ENCODE results near the gene KRT1.

The KRT1 gene

DNA sequence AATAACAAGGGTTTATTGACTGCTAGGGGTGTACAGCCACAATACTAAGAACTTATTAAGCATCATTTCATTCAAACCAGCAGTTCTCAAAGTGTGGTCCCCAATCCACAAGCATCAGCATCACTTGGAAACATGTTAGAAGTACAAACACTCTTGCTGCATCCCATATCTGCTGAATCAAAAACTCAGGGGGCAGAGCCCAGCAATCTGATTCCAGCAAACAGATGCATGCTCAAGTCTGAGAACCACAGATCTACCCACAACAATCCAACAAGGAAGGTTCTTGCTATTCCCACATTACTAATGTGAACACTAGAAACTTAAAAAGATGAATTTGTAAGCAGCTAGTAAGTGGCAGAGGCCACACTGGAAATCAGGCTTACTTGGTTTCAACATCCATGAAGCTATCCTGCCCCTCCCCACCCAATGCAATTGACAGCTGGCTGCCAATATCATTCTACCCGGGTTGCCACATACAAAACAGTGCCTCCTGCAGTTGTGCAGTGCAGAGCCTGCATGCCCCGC is 16.9 kb upstream of the KRT1 start:
- no peak for DNase-seq

DNA sequence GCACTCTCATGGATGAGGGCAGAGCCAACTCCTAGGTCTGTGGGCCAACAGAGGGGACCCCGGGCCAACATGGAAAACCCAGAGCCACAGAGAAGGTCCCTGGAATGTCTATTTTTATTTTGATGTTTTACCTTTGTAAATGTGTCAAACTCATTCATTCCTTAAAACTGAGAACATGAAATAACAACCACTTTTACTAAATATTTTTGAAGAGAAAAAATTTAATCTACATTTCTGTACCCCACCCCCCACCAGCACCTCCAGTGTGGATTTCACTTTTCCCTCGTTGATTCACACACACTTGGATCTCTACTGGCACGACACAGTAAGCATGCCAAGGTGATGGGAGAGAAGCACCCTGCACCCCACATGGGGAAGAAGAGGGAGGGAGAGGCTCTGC is 16.4 kb upstream of the KRT1 start:
- no peak for DNase-seq

DNA sequence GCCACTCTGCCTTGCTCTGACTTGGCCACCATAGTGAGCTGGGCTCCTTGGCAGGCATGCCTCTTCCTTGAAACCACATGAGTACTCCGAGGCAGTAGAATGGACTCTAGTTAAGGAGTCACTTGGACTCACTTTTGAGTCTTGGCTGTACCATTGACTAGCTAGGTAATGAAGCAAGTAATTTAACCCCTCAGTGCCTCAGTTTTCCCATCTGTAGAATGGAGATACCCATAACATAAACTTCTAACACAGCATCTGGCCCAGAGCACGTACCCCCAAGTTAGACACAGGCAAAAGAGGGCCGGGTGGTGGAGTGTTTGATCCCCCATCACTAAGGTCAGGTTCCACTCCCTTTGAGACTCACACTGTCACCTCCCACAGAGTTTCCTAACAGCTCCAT is 14.8 kb upstream of the KRT1 start:
- DNase-seq, result no peak

DNA sequence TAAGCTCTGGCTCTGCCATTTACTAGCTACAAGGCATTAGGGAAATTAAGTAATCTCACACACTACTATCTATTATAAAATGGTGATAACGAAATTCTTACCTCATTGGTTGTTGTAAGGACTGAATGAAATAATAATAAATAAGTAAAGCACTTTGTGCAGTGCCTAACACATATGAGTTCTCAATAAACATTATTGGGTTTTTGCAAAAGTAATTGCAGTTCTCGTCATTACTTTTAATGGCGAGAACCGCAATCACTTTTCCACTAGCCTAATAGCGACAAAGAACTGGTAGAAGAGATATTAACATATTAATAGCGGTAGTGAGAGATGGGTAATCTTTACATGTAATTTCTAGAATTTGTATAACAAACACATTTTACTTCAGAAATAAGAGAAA is 13.9 kb upstream of the KRT1 start:
- no peak for DNase-seq

DNA sequence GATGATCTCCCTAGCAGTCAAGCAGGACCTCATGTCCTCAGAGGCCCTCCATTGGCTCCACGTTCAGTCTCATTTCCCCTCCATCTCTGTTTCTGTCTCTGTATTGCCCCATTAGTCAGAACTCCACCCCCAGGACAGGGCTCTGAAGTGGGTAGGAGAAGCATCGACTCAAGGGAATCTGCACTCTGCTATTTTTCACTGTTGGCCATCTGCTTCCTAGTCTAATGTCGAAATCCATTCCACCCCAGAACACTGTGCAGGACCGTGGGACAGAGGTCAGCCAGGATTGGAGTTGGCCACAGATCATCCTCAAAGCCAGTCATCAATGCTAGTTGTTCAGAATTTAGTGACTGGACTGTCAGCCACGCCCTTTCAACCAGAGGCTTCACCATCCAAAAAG is 13.1 kb upstream of the KRT1 start:
- DNase-seq, result no peak

DNA sequence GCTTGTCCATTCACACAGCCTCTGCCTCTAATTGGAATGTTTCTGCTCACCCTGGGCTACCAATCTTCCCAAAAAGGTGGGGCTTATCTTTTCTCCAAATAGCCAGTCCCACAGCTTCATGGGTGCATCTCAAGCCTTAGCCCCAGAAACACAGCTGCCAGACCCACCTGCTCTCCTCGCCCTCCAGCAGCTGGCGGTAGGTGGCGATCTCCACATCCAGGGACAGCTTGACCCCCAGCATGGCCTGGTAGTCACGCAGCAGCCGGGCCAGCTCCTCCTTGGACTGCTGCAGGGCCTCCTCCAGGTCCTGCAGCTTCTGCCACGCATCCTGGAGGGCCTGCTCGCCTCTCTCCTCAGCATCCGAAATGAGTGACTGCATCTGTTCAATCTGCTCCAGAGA is 12.0 kb upstream of the KRT1 start:
- DNase-seq, result no peak

DNA sequence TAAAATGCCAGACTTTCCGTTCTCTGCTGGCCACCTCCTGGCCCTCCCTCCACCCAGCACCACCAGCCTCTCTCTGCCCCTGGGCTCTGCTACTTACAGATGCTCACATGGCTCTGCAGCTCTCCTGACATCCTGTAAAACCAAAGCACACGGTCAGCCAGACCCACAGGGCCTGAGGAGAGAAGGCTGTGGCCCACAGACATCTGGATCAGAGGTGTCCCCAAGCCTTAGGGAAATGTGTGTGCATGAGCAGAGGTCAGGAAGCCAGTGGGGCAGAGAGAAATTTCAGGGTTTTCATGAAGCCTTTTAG is 11.6 kb upstream of the KRT1 start:
- DNase-seq, result no peak

DNA sequence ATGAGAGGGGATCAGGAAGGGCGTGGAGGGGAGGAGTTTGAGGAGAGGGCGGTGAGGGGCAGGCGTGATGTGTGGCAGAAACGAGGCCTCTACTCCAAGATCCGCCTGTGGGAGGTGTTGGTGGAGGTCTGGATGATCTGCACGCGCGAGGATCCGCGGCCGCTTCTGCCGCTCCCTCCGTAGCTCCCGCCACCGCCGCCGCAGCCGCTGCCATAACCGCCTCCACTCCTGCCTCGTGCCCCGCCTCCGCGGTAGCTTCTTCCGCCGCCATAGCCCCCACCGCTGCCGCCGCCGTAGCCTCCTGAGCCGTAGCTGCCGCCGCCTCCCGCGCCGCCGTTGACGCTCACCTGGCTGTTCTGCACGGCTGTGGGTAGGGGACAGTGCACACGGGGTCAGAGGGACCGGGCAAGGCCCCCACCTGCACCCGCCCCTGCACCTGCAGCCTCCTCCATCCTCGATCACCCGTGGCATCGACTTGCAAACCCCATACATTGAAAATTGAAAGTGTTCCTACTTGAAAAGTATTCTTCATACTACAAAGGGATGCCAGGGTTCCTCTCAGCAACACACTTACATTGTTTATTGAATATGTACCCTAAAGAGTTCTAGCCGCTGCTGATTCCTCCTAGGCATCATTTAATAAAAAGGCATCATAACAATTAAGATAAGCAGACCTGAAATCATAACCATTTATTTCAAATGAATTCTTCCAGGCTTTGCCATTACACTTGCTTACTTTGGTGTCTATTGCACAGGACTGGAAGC is 11.1 kb upstream of the KRT1 start:
- peak; percentile 67 for DNase-seq

DNA sequence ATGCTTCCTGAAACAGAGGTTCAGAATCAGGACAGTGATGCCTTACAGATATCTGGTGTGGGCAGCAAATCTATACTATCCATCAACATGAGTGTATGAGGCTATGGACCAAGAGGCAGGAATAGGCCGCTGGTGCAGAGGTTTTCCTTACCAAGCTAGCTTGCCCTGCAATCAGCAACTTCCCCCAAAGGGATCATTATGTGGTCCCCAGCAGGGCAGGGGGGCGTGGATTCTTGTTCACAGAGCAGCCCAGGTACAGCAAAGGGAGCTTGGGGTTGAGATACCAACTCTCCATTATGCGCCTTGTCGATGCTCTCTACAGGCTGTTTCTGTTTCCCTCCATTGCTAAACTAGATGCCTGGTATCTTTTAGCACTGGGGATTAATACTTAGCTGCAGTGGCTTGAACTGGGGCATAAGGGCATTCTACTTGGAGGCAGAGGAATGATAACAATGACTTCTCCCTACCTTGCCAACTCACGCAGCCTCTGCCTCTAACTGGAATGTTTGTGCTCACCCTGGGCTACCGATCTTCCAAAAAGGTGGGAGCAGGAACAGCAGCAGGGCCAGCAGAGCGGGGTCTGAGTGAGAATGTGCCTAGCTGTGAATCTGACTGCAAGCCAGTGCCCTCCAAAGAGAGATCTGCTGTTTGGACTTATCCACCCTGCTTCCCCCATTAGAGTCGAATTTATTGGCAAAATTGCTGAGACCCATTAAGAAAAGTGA is 10.3 kb upstream of the KRT1 start:
- no peak for DNase-seq

DNA sequence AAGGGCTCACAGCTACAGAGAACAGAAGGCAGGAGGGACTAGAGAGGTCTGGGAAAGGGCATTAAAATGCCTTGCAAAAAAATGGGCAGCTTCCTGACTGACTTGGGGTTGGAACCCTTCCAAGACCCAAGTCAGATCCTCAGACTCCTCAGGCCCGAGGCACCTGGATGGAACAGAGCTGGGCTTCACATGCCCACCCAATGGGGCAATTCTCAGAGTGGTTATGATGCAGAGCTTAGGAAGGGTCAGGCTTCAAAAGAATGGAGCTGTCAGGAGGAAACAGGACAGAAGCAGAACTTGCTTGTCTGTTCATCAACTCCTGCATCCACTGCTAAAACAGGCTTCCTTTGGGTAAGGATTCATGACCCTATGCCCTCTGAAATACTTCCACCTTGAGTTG is 9.7 kb upstream of the KRT1 start:
- DNase-seq, result no peak

DNA sequence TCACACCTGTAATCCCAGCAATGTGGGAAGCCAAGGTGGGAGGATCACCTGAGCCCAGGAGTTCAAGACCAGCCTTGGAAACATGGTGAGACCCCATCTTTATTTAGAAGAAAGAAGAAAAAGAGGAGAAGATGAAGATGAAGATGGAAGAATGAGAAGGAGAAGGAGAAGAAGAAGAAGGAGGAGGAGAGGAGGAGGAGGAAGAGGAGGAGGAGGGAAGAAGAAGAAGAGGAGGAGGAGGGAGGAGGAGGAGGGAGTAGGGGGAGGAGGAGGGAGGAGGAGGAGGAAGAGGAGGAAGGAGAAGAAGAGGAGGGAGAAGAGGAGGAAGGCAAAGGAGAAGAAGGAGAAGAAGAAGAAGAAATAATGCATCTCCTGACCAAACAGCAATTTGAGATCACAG is 9.0 kb upstream of the KRT1 start:
- DNase-seq, result no peak

DNA sequence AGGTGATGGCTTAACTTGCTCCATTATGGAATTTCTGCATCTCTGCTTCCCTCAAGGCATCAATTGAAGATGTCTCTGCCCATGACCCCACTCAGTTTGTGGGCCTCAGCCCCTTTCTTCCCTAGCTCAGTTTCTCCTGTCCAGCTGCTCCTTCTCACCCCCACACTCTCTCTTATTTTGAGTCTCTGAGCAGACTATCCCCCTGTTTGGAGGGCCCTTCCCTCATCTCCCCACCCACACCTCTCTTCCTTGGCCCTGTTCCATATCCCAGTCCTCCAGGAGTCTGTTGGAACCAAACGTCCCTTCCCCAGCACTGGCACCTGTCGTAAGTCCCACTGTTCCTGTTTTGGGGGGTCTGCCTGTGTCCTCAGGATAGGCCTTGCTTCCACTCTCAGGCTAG is 8.3 kb upstream of the KRT1 start:
- DNase-seq, result no peak

DNA sequence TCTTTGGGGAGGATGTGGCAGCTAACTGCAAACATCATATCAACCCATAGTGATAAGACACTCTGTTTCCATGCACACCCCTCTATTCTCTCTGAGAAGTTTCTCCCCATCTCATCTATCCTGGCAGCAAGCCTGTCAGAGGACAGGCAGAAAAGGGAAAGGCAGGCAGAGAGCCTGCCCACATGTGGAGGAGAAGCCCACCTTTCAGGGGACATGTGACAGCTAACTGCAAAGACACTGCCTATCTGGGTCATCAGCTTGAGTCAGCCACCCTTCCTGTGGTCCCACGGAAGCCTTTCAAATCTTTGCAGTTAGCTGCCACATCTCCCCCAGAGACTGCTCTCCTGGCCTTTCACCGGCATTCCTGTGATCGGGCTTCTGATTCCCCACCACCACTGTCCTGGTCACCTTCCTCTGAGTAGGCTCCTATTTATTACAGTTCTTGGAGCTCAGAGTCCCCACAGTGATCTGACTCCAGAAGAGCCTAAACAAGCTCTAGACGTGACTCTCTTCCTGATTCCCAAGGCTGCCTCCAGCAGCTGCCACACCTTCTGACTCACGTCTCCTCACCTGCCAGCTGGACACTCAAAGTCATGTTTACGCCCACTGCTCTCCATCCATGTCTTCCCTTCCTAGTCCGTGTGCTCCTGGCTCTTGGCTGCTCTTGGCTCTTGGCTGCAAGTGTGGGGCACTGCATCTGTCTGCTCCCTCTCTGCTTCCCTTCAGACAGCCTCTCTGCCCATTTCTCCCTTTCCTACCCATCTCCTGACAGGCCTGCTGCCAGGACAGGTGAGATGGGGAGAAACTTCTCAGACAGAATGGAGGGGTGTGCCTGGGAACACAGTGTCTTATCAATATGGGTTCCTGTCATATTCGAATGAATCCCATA is 7.5 kb upstream of the KRT1 start:
- DNase-seq, result no peak

DNA sequence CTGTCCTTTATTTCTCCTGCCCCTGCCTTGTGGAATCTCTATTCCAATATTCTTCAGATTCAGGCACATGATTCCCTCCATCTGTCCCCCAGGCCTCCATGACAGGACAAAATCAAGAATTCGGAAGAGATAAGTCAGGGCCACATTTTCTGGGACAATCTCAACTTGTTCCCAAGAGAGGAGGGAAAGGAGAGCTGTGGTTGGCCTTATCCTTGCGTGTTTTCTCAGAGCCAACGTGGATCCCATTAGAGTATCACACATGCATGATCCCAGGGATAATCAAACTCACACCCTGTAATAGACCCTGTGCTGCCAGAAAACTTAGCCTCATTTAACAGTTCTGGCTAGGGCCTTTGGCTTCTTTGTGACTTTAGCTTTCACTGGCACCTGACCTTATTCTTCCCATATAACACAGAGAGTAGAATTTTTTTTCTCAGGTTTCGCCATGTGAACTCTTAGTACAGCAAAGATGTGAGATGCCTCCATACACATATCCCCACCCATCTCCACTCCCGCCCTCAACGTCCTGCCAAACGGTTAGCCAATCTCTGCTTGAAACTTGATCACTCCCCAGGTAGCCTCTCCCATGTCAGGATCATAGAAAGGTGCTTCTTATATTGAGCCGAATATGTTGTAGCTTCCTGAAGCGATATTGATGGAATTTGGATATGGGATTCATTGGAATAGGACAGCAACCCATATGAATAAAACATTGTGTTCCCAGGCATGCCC is 6.7 kb upstream of the KRT1 start:
- no peak for DNase-seq

DNA sequence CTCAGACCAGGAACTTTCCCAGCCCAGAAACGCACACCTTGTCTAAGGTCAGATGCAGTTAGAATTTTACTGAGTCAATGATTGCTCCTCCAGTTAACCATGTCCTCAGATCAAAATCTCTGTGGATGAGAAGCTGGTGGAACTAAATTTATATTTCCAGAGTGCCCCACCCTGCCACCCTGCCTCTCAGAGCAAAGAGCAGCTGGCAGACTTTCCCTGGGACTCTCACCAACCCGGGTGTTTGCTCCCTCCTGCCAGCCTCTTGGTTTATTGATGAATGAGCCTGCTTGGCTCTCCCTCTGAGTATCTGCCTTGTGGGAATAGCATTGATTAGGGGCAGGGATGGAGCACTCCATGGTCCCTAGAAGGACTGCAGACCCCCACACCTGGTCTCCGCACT is 5.9 kb upstream of the KRT1 start:
- no peak for DNase-seq

DNA sequence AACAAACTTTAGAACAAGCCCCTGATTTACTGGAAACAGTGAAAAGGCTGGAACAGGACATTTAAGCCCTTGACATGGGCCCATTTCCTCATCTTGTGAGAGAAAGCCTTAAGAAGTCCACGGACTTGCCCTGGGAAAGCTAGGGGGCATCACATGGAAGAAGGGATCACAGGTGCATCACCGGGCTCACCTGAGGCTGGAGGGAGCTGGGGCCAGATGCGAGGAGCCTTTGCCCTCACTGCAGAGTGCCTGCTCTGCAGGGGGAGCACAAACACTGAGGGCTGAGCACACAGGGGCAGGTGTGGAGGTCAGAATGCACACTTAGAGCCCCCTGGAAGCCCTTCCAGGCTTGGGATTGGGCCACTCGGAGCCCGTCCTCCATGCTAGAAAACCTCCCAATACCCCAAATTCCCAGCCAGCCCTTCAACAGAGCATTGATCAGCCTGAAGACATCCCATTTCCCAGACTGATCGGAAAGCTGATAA is 5.2 kb upstream of the KRT1 start:
- DNase-seq, result no peak

DNA sequence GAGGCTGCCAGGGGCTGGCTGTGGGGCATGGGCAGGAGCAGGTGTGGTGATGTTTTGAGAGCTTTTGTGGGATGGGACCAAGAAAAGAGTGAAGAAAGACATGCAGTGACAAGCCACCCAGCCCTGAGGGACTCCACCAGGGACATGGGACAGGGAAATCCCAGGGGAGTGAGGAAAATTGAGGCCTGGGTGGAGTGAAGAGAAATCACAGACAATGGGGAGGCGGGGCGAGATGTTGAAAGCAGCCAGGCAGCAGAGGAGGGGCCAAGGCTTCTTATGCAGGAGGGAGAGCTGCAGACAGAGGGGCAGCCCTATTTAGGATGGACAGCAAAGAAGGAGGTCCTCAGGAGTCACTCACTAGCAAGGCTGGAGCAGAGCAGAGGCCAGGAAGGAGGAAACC is 4.2 kb upstream of the KRT1 start:
- no peak for DNase-seq

DNA sequence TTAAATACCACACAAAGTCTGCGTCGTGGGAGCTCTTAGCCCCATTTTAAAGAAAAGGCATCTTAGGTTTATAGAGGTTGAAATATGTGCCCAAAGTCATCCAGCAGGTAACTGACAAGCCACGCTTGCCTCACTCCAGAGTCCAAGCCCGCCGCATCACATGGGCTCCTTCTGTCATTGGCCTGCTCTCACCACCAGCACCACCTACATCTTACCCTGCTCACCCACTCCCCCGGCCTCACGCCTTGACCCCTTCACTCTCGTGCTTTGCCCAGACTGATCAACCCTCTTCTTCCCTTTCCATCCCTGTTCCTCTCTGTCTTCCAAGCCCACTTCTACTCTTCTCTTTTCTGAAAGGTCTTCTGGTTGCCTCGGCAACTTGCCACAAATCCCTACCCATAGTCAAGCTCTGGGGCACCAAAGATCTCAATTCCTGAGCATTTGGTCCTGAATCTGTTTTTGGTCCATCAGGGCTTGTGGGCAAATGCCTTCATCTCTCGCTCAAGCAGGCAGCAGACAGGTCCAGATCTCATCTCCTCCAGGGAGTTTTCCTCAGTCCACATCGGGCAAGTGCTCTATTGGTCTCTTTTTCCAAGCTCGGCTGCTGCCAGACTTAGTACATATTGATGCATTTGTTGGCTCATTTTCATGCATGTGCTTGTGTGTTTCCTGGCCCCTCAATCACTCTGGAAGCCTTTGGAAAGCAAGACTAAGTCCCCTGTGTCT is 3.5 kb upstream of the KRT1 start:
- DNase-seq, result no peak

DNA sequence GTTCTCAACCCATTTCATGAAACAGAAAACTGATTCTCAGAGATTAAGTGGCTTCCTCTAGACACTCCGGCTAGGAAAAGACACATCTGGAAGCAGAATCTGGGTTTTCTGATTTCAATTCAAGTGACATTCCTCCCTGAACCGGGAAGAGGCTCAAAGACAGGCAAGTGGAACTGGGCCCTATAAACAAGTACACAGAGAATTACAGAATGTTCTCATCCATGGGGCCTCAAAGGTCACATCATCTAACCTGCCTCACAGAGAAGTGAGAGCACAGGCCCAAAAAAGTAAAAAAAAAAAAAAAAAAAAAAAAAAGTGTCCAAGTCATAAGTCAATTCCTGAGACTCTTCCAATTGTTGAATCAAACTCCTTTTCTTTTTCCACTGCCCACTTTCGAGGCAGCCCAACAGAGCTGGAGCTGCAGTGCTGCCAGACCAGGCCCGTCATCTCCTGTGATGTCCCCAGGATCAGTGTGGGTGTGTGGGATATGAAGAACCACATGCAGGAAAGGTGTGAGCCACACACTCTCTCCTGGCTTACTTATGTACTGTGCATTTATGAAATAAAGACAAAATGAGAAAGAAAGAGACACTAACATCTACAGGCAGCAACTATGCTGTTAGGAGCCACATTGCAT is 2.8 kb upstream of the KRT1 start:
- DNase-seq, result no peak

DNA sequence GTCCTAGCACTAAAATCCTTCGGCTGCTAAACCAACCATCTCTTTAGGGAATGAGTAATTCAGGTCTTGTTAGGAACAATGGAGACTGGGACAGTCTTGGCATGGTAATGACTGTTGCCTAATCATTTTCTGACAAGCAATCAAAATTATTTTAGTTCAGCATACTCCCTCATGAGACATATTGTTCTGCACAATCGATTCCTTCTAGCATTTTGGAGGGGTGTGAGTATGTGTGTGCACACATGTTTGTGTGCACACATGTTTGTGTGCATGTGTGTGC is 2.1 kb upstream of the KRT1 start:
- no peak for DNase-seq

DNA sequence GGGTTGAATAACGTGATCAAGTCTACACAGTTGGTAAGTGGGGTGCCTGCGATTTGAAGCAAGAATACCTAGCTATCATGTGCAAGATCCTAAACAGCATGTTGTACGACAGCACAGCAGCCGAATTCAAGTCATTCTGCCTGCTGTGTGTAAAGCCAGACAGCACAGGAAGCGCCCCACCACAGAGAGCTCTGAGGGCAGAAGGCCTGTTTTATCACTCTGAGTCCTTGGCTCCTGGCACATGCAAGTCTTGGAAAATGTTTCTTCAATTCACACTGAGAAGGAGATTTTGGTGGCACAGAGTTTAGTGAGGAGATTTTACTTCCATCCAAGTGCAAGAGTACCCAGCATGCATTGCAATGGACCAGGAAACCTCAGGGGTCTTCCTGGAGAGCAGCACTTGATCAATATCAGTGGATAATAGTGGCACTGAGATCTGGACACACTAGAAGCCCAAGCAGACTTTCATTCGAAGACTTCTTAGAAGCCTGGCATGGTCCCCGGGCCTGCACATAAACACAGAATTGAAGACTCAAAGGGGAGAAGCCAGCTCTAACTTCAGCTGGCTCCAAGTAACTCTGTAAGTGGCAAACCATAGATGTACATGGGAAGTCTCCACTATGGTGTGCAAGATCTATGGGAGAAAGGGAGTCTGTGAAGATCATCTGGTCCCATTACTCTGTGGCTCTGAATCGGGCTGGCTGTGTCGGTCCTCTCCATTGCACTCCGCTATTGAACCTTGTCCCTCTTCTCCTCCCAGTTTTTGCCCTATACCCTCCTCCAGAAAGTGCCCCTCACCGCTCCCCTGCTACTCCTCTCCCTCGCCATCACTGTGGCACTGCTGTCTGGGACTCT is 1.5 kb upstream of the KRT1 start:
- peak; percentile 32 for DNase-seq
